Stimulated activated CD8-positive, alpha-beta memory T cell treated with anti-CD3 and anti-CD28 coated beads, Interleukin-7, amount 100 ng/mL, for 1 hour (primary cell): Measurements from ENCODE around the gene AFAP1L2.

Experiments
- DNase-seq, 2 donors: peaks; one replicate each; pipeline ENCODE4 v3.0.0-alpha.2; 2020; ENCODE audit warnings: low read depth in 2 of 2

The AFAP1L2 gene

GRCh38 chr10:114404171-114405010 lies at the start of gene AFAP1L2:
Gene AFAP1L2 (minus strand): TSS chr10:114404502. CDS start chr10:114404455, 47 bp downstream.
- no peak for DNase-seq

GRCh38 chr10:114453576-114453975 lies 49.3 kb upstream of the AFAP1L2 start:
- DNase-seq: no peak

- DNase-seq: no peak
Observed at GRCh38 chr10:114448897-114449296, 44.6 kb upstream of the AFAP1L2 start.

GRCh38 chr10:114445332-114445731 lies 41.0 kb upstream of the AFAP1L2 start:
- DNase-seq: no peak

GRCh38 chr10:114444819-114445218 lies 40.5 kb upstream of the AFAP1L2 start:
- no peak for DNase-seq

- DNase-seq: no peak
Observed at GRCh38 chr10:114442091-114442630, 37.9 kb upstream of the AFAP1L2 start.

- DNase-seq: no peak
Observed at GRCh38 chr10:114441107-114441506, 36.8 kb upstream of the AFAP1L2 start.

- DNase-seq: no peak
Observed at GRCh38 chr10:114437473-114438292, 33.4 kb upstream of the AFAP1L2 start.

- no peak for DNase-seq
Observed at GRCh38 chr10:114436941-114437340, 32.6 kb upstream of the AFAP1L2 start.

GRCh38 chr10:114432566-114433093 lies 28.3 kb upstream of the AFAP1L2 start:
- no peak for DNase-seq

- DNase-seq: no peak
Observed at GRCh38 chr10:114431414-114432135, 27.3 kb upstream of the AFAP1L2 start.

- DNase-seq: no peak
Observed at GRCh38 chr10:114430688-114431413, 26.5 kb upstream of the AFAP1L2 start.

GRCh38 chr10:114429581-114430335 lies 25.5 kb upstream of the AFAP1L2 start:
- DNase-seq: no peak

GRCh38 chr10:114427124-114427852 lies 23.0 kb upstream of the AFAP1L2 start:
- DNase-seq: no peak

- no peak for DNase-seq
Observed at GRCh38 chr10:114426476-114426875, 22.2 kb upstream of the AFAP1L2 start.

- DNase-seq: no peak
Observed at GRCh38 chr10:114420811-114421485, 16.6 kb upstream of the AFAP1L2 start.

GRCh38 chr10:114418109-114418508 lies 13.8 kb upstream of the AFAP1L2 start:
- no peak for DNase-seq

GRCh38 chr10:114412907-114413797 lies 8.8 kb upstream of the AFAP1L2 start:
- DNase-seq: no peak
